Body of pancreas (tissue), 4 donors: ENCODE data around the gene SERPINB8. TPM values are rescaled to one million over a fixed set of nuclear protein-coding genes. Genes with fewer than 3 reads are reported as not detected.
A peak's percentile ranks its signal among the peaks of the same experiment; 100 is the strongest.

Experiments used
- ATAC-seq: fragments of 150-250 bp; one replicate; pipeline ENCODE4 v1.9.1; 2016
- DNase-seq, 4 donors: peaks; one replicate each; pipeline ENCODE4 v3.0.0-alpha.2; 2019
- H3K27ac ChIP-seq, 4 donors: fragments of 200-600 bp; sonication (generic); 1 replicate in 3 of 4; 2 replicates in 1 of 4; pipeline versions ENCODE4 v1.5.1 to v1.6.1; 2016 to 2019; ENCODE audit warnings: mild to moderate bottlenecking in 1 of 4, mixed read lengths in 1 of 4, moderate library complexity in 1 of 4
- H3K27me3 ChIP-seq, 2 donors: fragments of 200-600 bp; sonication (generic); one replicate each; pipeline ENCODE4 v1.6.0; 2016; ENCODE audit warnings: mild to moderate bottlenecking in 1 of 2
- H3K36me3 ChIP-seq, 2 donors: fragments of 200-600 bp; sonication (generic); replicated peaks in 1 of 2; 2 replicates each; pipeline ENCODE4 v1.5.1; 2016; ENCODE audit warnings: low read depth in 2 of 2; ENCODE audit not compliant: insufficient read depth in 1 of 2
- H3K4me1 ChIP-seq: fragments of 200-600 bp; sonication (generic); one replicate; pipeline ENCODE4 v1.6.0; 2016
- H3K4me3 ChIP-seq, 2 donors: fragments of 200-600 bp; sonication (generic); 1 replicate in 1 of 2; 2 replicates in 1 of 2; pipeline ENCODE4 v1.5.1; 2016 to 2019
- H3K9me3 ChIP-seq, 3 donors: fragments of 200-600 bp; sonication (generic); 1 replicate in 2 of 3; 2 replicates in 1 of 3; pipeline ENCODE4 v1.5.1; 2016
- CTCF ChIP-seq, 7 experiments: fragments of 450-650 bp in 4 of 7; fragments of 200-600 bp in 3 of 7; sonication (generic) in 3 of 7; IDR thresholded peaks; one replicate each; pipeline ENCODE4 v1.5.1; 2016 to 2019; ENCODE audit warnings: antibody characterized with exemption in 7 of 7
- POLR2A ChIP-seq, 3 donors: fragments of 450-650 bp; IDR thresholded peaks; one replicate each; pipeline ENCODE4 v1.6.1; 2016; ENCODE audit warnings: antibody characterized with exemption in 3 of 3, mild to moderate bottlenecking in 2 of 3
- WGBS, 2 donors: methylation state at CpG; one replicate each; pipeline ENCODE4 v1.1.5; 2017; 5-methylcytosine and 5-hydroxymethylcytosine counted together
- intact Hi-C: fragments of 100-400 bp; cut with DNase I; formaldehyde crosslinking; loops from one replicate; pipeline ENCODE4 v1.15.1; 2023
- total RNA-seq, 2 donors: library from RNA; depleted of rRNA; stranded (reverse); fragments of >200 nt; gene quantifications; one replicate each; pipeline ENCODE4 v1.1.0, GENCODE V29; 2016

Gene SERPINB8
- total RNA-seq, 2 donors from 2014 or later: 2.9 to 13.5 TPM

- WGBS, 2 donors: 76 to 79% methylated on average over 7 of the region's 7 CpGs
- intact Hi-C loops: no loop called here
- TF ChIP-seq CTCF (IDR thresholded peaks at IDR 0.05): no peak
- no peak for TF ChIP-seq POLR2A (IDR thresholded peaks at IDR 0.05)
Observed at GRCh38 chr18:63992751-63993150, 22.9 kb downstream of the SERPINB8 start.

DNA sequence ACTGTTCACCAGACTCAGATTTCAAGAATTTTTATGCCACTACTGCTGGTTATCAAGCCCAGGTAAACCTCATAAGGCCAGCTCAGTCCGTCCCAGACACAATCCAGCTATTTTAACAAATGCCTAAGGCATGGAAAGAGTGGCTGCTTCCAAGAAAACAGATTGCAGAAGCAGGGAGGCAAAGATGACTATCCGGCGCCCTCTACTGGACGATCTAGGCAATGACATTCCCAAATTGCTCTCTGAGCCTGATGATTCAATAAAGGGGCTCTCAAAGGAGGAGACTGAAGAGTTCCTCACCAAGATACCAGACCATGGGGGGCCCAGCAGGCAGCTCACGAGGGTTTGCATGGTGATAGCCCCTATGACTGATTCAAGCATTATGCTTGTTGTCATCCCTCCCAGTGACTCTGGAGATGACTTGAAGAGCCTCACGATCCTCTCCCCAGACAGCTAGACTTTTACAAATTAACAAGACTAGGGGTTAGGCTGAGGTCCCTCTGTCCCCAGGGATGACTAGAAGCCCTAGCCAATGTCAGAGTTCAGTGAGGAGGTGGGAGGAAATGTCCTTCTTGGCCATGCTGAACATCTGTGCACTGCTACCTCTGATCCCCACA is 25.0 kb downstream of the SERPINB8 start:
- Histone ChIP-seq H3K4me3 (no peak overlapping the region), H3K27ac (no peak overlapping the region), H3K4me1 (peaks cover 17% of the 10 kb centered on the region), H3K27me3 (no peaks in the 10 kb centered on the region), H3K9me3 (no peaks in the 10 kb centered on the region), H3K36me3 (no peaks in the 10 kb centered on the region)
- ATAC-seq: peak; percentile 68
- TF ChIP-seq POLR2A (IDR thresholded peaks at IDR 0.05): no peak
- TF ChIP-seq CTCF (IDR thresholded peaks at IDR 0.05): peak; percentile 68 to 88 (median 77)
- DNase-seq: peak; percentile 45 to 68 (median 53)
- intact Hi-C loops: no loop called here
- WGBS, 2 donors: 20 to 26% methylated on average over 5 to 6 of the region's 6 CpGs

More at GRCh38 chr18:63992751-63993150, 22.9 kb downstream of the SERPINB8 start:
- peaks cover 7% of the 10 kb centered on the region for H3K4me1 ChIP-seq
- no peak overlapping the region for H3K27ac ChIP-seq
- H3K36me3 ChIP-seq: peaks cover 0 to under 1% of the 10 kb centered on the region in 2 donors
- ATAC-seq (no peak), DNase-seq (no peak)
- H3K9me3 ChIP-seq: no peaks in the 10 kb centered on the region
- no peak overlapping the region for H3K4me3 ChIP-seq
- H3K27me3 ChIP-seq: no peaks in the 10 kb centered on the region

GRCh38 chr18:63997041-63997440 is 27.2 kb downstream of the SERPINB8 start:
- H3K4me3 ChIP-seq: no peak overlapping the region
- H3K9me3 ChIP-seq: no peaks in the 10 kb centered on the region
- WGBS, 2 donors: 79 to 84% methylated on average over 4 of the region's 4 CpGs
- intact Hi-C loops: no loop called here
- ATAC-seq (no peak), DNase-seq (no peak)
- no peaks in the 10 kb centered on the region for H3K27me3 ChIP-seq
- H3K36me3 ChIP-seq: no peaks in the 10 kb centered on the region
- H3K4me1 ChIP-seq: peaks cover 19% of the 10 kb centered on the region
- H3K27ac ChIP-seq: no peak overlapping the region
- TF ChIP-seq POLR2A (IDR thresholded peaks at IDR 0.05): no peak
- no peak for TF ChIP-seq CTCF (IDR thresholded peaks at IDR 0.05)

DNA sequence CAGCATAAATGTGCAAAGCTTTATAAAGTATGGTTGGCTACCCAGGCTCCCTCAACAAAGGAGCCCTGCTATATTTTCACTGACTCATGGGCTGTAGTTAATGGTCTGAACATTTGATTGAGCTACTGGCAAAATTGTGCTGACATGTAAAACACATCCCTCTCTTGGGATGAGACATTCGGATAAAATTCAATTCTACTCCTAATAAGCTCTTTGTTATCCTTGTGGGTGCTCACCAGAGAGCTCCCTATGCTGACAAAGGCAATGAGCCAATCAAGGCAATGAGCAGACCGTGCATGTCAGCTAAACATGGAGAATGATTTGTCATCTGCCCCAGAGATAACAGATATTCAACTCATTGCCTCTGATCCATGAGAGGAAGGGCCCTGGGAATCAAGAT is 27.7 kb downstream of the SERPINB8 start:
- Histone ChIP-seq H3K4me1 (peaks cover 19% of the 10 kb centered on the region), H3K9me3 (no peaks in the 10 kb centered on the region), H3K4me3 (no peak overlapping the region), H3K36me3 (no peaks in the 10 kb centered on the region), H3K27me3 (no peaks in the 10 kb centered on the region), H3K27ac (no peak overlapping the region)
- ATAC-seq: no peak
- 65 to 73% methylated on average over 2 of the region's 2 CpGs for WGBS, 2 donors
- no peak for DNase-seq
- TF ChIP-seq POLR2A (IDR thresholded peaks at IDR 0.05) (no peak), CTCF (IDR thresholded peaks at IDR 0.05) (no peak)
- intact Hi-C loops: no loop called here

DNA sequence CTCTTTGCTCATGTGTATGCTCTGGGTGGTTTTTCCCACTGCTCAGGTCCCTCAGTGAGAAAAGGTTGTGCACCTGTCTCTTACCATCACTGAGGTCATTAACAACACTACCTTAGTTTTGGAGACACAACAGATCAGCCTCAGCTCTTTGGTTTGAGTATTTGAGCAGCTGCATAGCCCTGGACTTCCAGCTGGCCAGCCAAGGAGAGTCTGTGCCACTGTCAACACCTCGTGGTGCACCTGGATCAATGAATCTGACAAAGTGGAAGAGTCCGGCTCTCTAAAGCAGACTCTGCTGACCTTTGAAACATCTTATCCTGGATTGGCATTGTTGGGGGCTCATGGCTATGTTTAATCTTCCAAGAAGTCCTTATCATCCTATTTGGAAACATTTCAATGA is 30.0 kb downstream of the SERPINB8 start:
- ATAC-seq (peak; percentile 59), DNase-seq (peak in 2 of 4 donors; percentile 21 to 48)
- no peaks in the 10 kb centered on the region for H3K36me3 ChIP-seq
- H3K4me1 ChIP-seq: peaks cover 13% of the 10 kb centered on the region
- H3K9me3 ChIP-seq: no peaks in the 10 kb centered on the region
- no peak for TF ChIP-seq POLR2A (IDR thresholded peaks at IDR 0.05)
- TF ChIP-seq CTCF (IDR thresholded peaks at IDR 0.05): no peak
- H3K27me3 ChIP-seq: no peaks in the 10 kb centered on the region
- no peak overlapping the region for H3K27ac ChIP-seq
- intact Hi-C loops: no loop called here
- H3K4me3 ChIP-seq: no peak overlapping the region
- 16 to 47% methylated on average over 2 of the region's 2 CpGs for WGBS, 2 donors
